H1 (cell line): Measurements from ENCODE around the gene KRTAP4-9. TPM values are rescaled to one million over a fixed set of nuclear protein-coding genes. Genes with fewer than 3 reads are reported as not detected.

Experiments used
- CTCF ChIA-PET: fragments of 300-600 bp; sonication (Branson Sonifier 250); formaldehyde crosslinking; loops from one replicate; lab custom pipeline; 2021; ENCODE audit not compliant: partially characterized antibody; lab: Charles Lee
- POLR2A ChIA-PET: fragments of 300-600 bp; sonication (Branson Sonifier 250); formaldehyde crosslinking; loops from one replicate; lab custom pipeline; 2021; ENCODE audit warnings: inconsistent platforms; ENCODE audit not compliant: partially characterized antibody; lab: Charles Lee
- DNase-seq, 2 experiments: peaks; one replicate each; pipeline versions ENCODE4 v3.0.0 to v3.0.0-alpha.2; 2010 to 2022; ENCODE audit warnings: low spot score in 2 of 2, low read depth in 1 of 2, mixed read lengths in 1 of 2
- FAIRE-seq: peaks from 2 replicates; lab custom pipeline; 2011; peaks lifted over from hg19 to GRCh38; lab: Jason Lieb, UNC
- H2AFZ ChIP-seq: 2 replicates; pipeline ENCODE4 v1.8.1; 2012; ENCODE audit warnings: low read length, inconsistent platforms
- H2AK5ac ChIP-seq: 2 replicates; pipeline ENCODE4 v1.6.1; 2013; ENCODE audit warnings: low read depth, low read length
- H2BK120ac ChIP-seq: replicated peaks from 2 replicates; pipeline ENCODE3; 2013; ENCODE audit warnings: low read depth, low read length, inconsistent platforms
- H2BK12ac ChIP-seq: 2 replicates; pipeline ENCODE4 v1.6.1; 2013; ENCODE audit warnings: low read depth, low read length
- H2BK15ac ChIP-seq: 2 replicates; pipeline ENCODE4 v1.6.1; 2013; ENCODE audit warnings: low read length
- H2BK20ac ChIP-seq: 2 replicates; pipeline ENCODE4 v1.6.1; 2013; ENCODE audit warnings: low read length
- H2BK5ac ChIP-seq: 2 replicates; pipeline ENCODE4 v1.6.1; 2013; ENCODE audit warnings: low read depth, low read length
- H3K14ac ChIP-seq: 2 replicates; pipeline ENCODE4 v1.6.1; 2013; ENCODE audit warnings: inconsistent platforms; ENCODE audit not compliant: insufficient read length
- H3K18ac ChIP-seq: 2 replicates; pipeline ENCODE4 v1.6.1; 2013; ENCODE audit warnings: low read length; ENCODE audit errors: extremely low read depth
- H3K23ac ChIP-seq: 2 replicates; pipeline ENCODE4 v1.6.1; 2013; ENCODE audit warnings: inconsistent platforms; ENCODE audit not compliant: insufficient read length
- H3K23me2 ChIP-seq: 2 replicates; pipeline ENCODE4 v1.6.1; 2013; ENCODE audit warnings: low read depth, low read length
- H3K27ac ChIP-seq: 2 replicates; pipeline ENCODE4 v1.6.1; 2011; ENCODE audit warnings: low read depth, low read length, inconsistent platforms
- H3K27me3 ChIP-seq, 4 experiments: replicated peaks in 1 of 4; 1 replicate in 1 of 4; 2 replicates in 3 of 4; pipeline versions ENCODE4 v1.6.1 to v1.8.1; 2011 to 2013; ENCODE audit warnings: low read length in 3 of 4, mild to moderate bottlenecking in 3 of 4, inconsistent platforms in 2 of 4, mixed read lengths in 2 of 4, moderate library complexity in 1 of 4; ENCODE audit not compliant: control insufficient read depth in 3 of 4, insufficient read depth in 3 of 4; ENCODE audit errors: extremely low read depth in 1 of 4
- H3K36me3 ChIP-seq, 4 experiments: 2 replicates each; pipeline versions ENCODE4 v1.6.1 to v1.8.1; 2011 to 2013; ENCODE audit warnings: mild to moderate bottlenecking in 4 of 4, low read length in 3 of 4, moderate library complexity in 2 of 4, control low read depth in 1 of 4, inconsistent platforms in 1 of 4; ENCODE audit not compliant: insufficient read depth in 4 of 4, control insufficient read depth in 2 of 4
- H3K4ac ChIP-seq: replicated peaks from 2 replicates; pipeline ENCODE3; 2013; ENCODE audit warnings: low read length, low read depth, mixed read lengths, inconsistent platforms; ENCODE audit not compliant: insufficient read length
- H3K4me1 ChIP-seq, 4 experiments: replicated peaks in 1 of 4; 1 replicate in 1 of 4; 2 replicates in 3 of 4; pipeline versions ENCODE4 v1.6.1 to v1.8.1; 2011 to 2013; ENCODE audit warnings: low read length in 3 of 4, inconsistent platforms in 2 of 4, mixed read lengths in 1 of 4; ENCODE audit not compliant: insufficient read depth in 4 of 4, control insufficient read depth in 3 of 4
- H3K4me2 ChIP-seq, 2 experiments: 2 replicates each; pipeline versions ENCODE4 v1.6.1 to v1.8.1; 2011 to 2013; ENCODE audit warnings: low read depth in 2 of 2, low read length in 2 of 2, control low read depth in 1 of 2, inconsistent platforms in 1 of 2, mild to moderate bottlenecking in 1 of 2; ENCODE audit not compliant: insufficient read depth in 1 of 2
- H3K4me3 ChIP-seq, 4 experiments: fragments of 200-600, 300-600 bp in 1 of 4; sonication (generic), shearing (Covaris generic), sonication (Bioruptor Twin) in 1 of 4; 2 replicates each; pipeline versions ENCODE4 v1.5.1 to v1.8.1; 2011 to 2016; ENCODE audit warnings: low read length in 4 of 4, low read depth in 3 of 4, control low read depth in 2 of 4, inconsistent platforms in 2 of 4, mild to moderate bottlenecking in 2 of 4, mixed read lengths in 1 of 4, moderate library complexity in 1 of 4; ENCODE audit not compliant: insufficient read depth in 2 of 4; ENCODE audit errors: extremely low read depth in 1 of 4
- H3K56ac ChIP-seq: replicated peaks from 2 replicates; pipeline ENCODE3; 2013; ENCODE audit warnings: low read depth, mild to moderate bottlenecking, mixed read lengths, low read length, inconsistent platforms; ENCODE audit not compliant: insufficient read length
- H3K79me1 ChIP-seq: 2 replicates; pipeline ENCODE4 v1.6.1; 2013; ENCODE audit warnings: low read depth, low read length, control low read depth
- H3K79me2 ChIP-seq, 2 experiments: 2 replicates each; pipeline versions ENCODE4 v1.6.1 to v1.8.1; 2012 to 2013; ENCODE audit warnings: low read length in 2 of 2, mild to moderate bottlenecking in 2 of 2, inconsistent platforms in 1 of 2; ENCODE audit not compliant: insufficient read depth in 2 of 2, control insufficient read depth in 1 of 2
- H3K9ac ChIP-seq, 4 experiments: replicated peaks in 1 of 4; 1 replicate in 1 of 4; 2 replicates in 3 of 4; pipeline versions ENCODE4 v1.6.1 to v1.8.1; 2011 to 2013; ENCODE audit warnings: low read depth in 3 of 4, low read length in 3 of 4, control low read depth in 2 of 4, mild to moderate bottlenecking in 2 of 4, moderate library complexity in 2 of 4, inconsistent platforms in 1 of 4; ENCODE audit errors: extremely low read depth in 1 of 4
- H3K9me3 ChIP-seq, 2 experiments: 2 replicates each; pipeline versions ENCODE4 v1.6.1 to v1.8.1; 2012 to 2013; ENCODE audit warnings: mild to moderate bottlenecking in 2 of 2, moderate library complexity in 2 of 2, control low read depth in 1 of 2, inconsistent platforms in 1 of 2, low read depth in 1 of 2, low read length in 1 of 2, mixed read lengths in 1 of 2; ENCODE audit not compliant: insufficient read depth in 2 of 2
- H4K20me1 ChIP-seq, 2 experiments: replicated peaks in 1 of 2; 2 replicates each; pipeline versions ENCODE3 to v1.8.1; 2011 to 2013; ENCODE audit warnings: inconsistent platforms in 2 of 2, low read length in 2 of 2, mild to moderate bottlenecking in 1 of 2; ENCODE audit not compliant: insufficient read depth in 2 of 2, control insufficient read depth in 1 of 2
- H4K5ac ChIP-seq: 2 replicates; pipeline ENCODE4 v1.6.1; 2013; ENCODE audit warnings: low read length, low read depth, mixed read lengths, inconsistent platforms; ENCODE audit not compliant: insufficient read length
- H4K8ac ChIP-seq: 2 replicates; pipeline ENCODE4 v1.8.0; 2013; ENCODE audit warnings: mild to moderate bottlenecking, moderate library complexity, low read length, inconsistent platforms; ENCODE audit not compliant: insufficient read depth; ENCODE audit errors: extremely low read depth
- H4K91ac ChIP-seq: replicated peaks from 2 replicates; pipeline ENCODE3; 2013; ENCODE audit warnings: low read length, mixed read lengths, inconsistent platforms; ENCODE audit not compliant: insufficient read length
- CREB1 ChIP-seq: IDR thresholded peaks from 2 replicates; pipeline ENCODE4 v1.6.1; 2012; ENCODE audit warnings: inconsistent platforms
- FOSL1 ChIP-seq: IDR thresholded peaks from 2 replicates; pipeline ENCODE4 v1.6.1; 2011; ENCODE audit warnings: mild to moderate bottlenecking, low read depth, low read length, moderate library complexity; ENCODE audit not compliant: insufficient read depth
- GTF2F1 ChIP-seq: IDR thresholded peaks from 2 replicates; pipeline ENCODE4 v1.6.1; 2012; ENCODE audit warnings: low read depth, low read length, improper control_type of control experiment, borderline replicate concordance
- POLR2AphosphoS5 ChIP-seq: IDR thresholded peaks from 2 replicates; pipeline ENCODE4 v1.6.1; 2011; ENCODE audit warnings: low read depth, low read length
- POU5F1 ChIP-seq: IDR thresholded peaks from 2 replicates; pipeline ENCODE4 v1.6.1; 2011; ENCODE audit warnings: low read depth, mild to moderate bottlenecking, low read length, moderate library complexity
- SP1 ChIP-seq: IDR thresholded peaks from 2 replicates; pipeline ENCODE4 v1.6.1; 2011; ENCODE audit warnings: low read depth, low read length
- TBP ChIP-seq: IDR thresholded peaks from 2 replicates; pipeline ENCODE4 v1.6.1; 2011; ENCODE audit warnings: low read depth, low read length, improper control_type of control experiment
- WGBS, 2 experiments: shearing (Covaris generic) in 1 of 2; methylation state at CpG; one replicate each; pipeline versions ENCODE4 v1.1.6 to v1.1.7; 2013 to 2015; ENCODE audit warnings: low lambda C conversion rate in 2 of 2, mixed read lengths in 2 of 2, inconsistent platforms in 1 of 2, low coverage in 1 of 2, missing lambda C conversion rate in 1 of 2; ENCODE audit not compliant: insufficient replicate concordance in 2 of 2, insufficient coverage in 1 of 2, insufficient read length in 1 of 2; ENCODE audit errors: extremely low coverage in 1 of 2, missing lambda C conversion rate in 1 of 2; 5-methylcytosine and 5-hydroxymethylcytosine counted together
- polyA plus RNA-seq, 7 experiments: library from polyadenylated mRNA; depleted of rRNA in 3 of 7; stranded (reverse) in 5 of 7; unstranded in 2 of 7; fragments of >200 nt in 5 of 7; fragments of 200-250 nt in 2 of 7; gene quantifications; 1 replicate in 5 of 7; 2 replicates in 1 of 7; 4 replicates in 1 of 7; pipeline versions ENCODE4 v1.2.1 to v1.2.3, GENCODE V29; 2011 to 2013; ENCODE audit warnings: missing spikeins in 2 of 7, mixed read lengths in 2 of 7
- total RNA-seq: library from RNA; stranded (reverse); fragmentation: NEBNext Ultra II Directional; extraction: Animal tissue kit (Norgen Biotek cat#: 25700); gene quantifications from 2 replicates; pipeline ENCODE4 v1.2.1, GENCODE V29; 2021

KRTAP4-9 gene
- total and polyA plus RNA-seq, 2 of the 8 experiments (the other 6 are each of a cell fraction or from before 2014, with no cell fraction given): not detected

GRCh38 chr17:41149652-41149985 is 44.4 kb downstream of the KRTAP4-9 start, which contains the start of gene KRTAP4-5:
TSS of gene KRTAP4-5 (minus strand) at chr17:41149825. CDS start at chr17:41149767, 58 bp downstream.
- Histone ChIP-seq H2BK120ac (no peak within 1 kb of the TSS), H3K14ac (no peak within 1 kb of the TSS), H2BK15ac (no peak within 1 kb of the TSS), H3K4me2 (no peak within 1 kb of the TSS), H3K9me3 (no peaks in the 10 kb centered on the region), H2BK5ac (no peak within 1 kb of the TSS), H4K91ac (no peak within 1 kb of the TSS), H2AFZ (no peak within 1 kb of the TSS), H2BK12ac (no peak within 1 kb of the TSS), H3K79me1 (no peaks in the 10 kb centered on the region), H2BK20ac (no peak within 1 kb of the TSS), H3K4me1 (no peaks in the 10 kb centered on the region), H3K36me3 (no peaks in the 10 kb centered on the region), H3K23ac (no peak within 1 kb of the TSS), H4K8ac (no peak within 1 kb of the TSS), H3K79me2 (no peaks in the 10 kb centered on the region), H2AK5ac (no peak within 1 kb of the TSS), H3K4ac (no peak within 1 kb of the TSS), H3K18ac (no peak within 1 kb of the TSS), H4K5ac (no peak within 1 kb of the TSS), H3K27me3 (no peaks in the 10 kb centered on the region), H3K4me3 (no peak within 1 kb of the TSS), H3K9ac (no peak within 1 kb of the TSS), H4K20me1 (no peaks in the 10 kb centered on the region), H3K27ac (no peak within 1 kb of the TSS), H3K56ac (no peak within 1 kb of the TSS), H3K23me2 (peaks cover 2% of the 10 kb centered on the region; the same call in 1 of the 2 replicates)
- TF ChIP-seq POLR2AphosphoS5 (no peak), POU5F1 (no peak), TBP (no peak), CREB1 (no peak), SP1 (no peak), FOSL1 (no peak), GTF2F1 (no peak)
- POLR2A ChIA-PET: no interaction called here
- CTCF ChIA-PET: interaction anchor here (0.9 kb wide), 2 partner anchors 9 to 26 kb away, joined by 3 read pairs; no protein-coding TSS in a partner anchor
- 50% methylated on average over 2 of the region's 2 CpGs; no CpG with 5 or more reads in 1 of the 2 experiments for WGBS, 2 experiments
- DNase-seq (no peak), FAIRE-seq (no peak)
